K562 (cell line): Measurements from ENCODE around the gene KRR1. TPM values are rescaled to one million over a fixed set of nuclear protein-coding genes. Genes with fewer than 3 reads are reported as not detected.

Experiments
- ATF3 ChIP-seq, 2 experiments: fragments of 450-650 bp in 1 of 2; sonication (generic) in 1 of 2; formaldehyde crosslinking in 1 of 2; IDR thresholded peaks in 1 of 2; conservative IDR thresholded peaks in 1 of 2; 2 replicates each; pipeline versions ENCODE4 v1.6.1 to v1.8.1; 2016 to 2023; ENCODE audit warnings: mild to moderate bottlenecking in 2 of 2, moderate library complexity in 2 of 2, inconsistent platforms in 1 of 2, missing genetic modification reagents in 1 of 2
- CGGBP1 ChIP-seq: fragments of 250-450 bp; sonication (Bioruptor Pico); IDR thresholded peaks from 2 replicates; pipeline ENCODE4 v1.9.0; 2021; ENCODE audit warnings: mild to moderate bottlenecking
- FOXM1 ChIP-seq, 2 experiments: fragments of 450-650 bp in 1 of 2; sonication (generic) in 1 of 2; formaldehyde crosslinking in 1 of 2; IDR thresholded peaks; 2 replicates each; pipeline versions ENCODE4 v1.6.1 to v1.9.0; 2017 to 2022; ENCODE audit warnings: low read depth in 2 of 2, mild to moderate bottlenecking in 2 of 2, missing genetic modification reagents in 1 of 2, moderate library complexity in 1 of 2
- HINFP ChIP-seq: fragments of 450-650 bp; conservative IDR thresholded peaks from 2 replicates; pipeline ENCODE4 v1.6.1; 2016; ENCODE audit warnings: missing genetic modification characterization, low read depth, mild to moderate bottlenecking, control low read depth, missing compliant biosample characterization
- HNRNPL ChIP-seq: fragments of 200-400 bp; formaldehyde crosslinking; IDR thresholded peaks from 2 replicates; pipeline ENCODE4 v1.6.1; 2017; ENCODE audit warnings: low read depth, mild to moderate bottlenecking, low read length
- KAT7 ChIP-seq: sonication (generic); formaldehyde crosslinking; IDR thresholded peaks from 2 replicates; pipeline ENCODE4 v1.8.0; 2022; ENCODE audit warnings: missing genetic modification reagents, mild to moderate bottlenecking, borderline replicate concordance
- NCOA2 ChIP-seq, 2 experiments: fragments of 450-650 bp; IDR thresholded peaks; 2 replicates each; pipeline ENCODE4 v1.6.1; 2018; ENCODE audit warnings: mild to moderate bottlenecking in 2 of 2, moderate library complexity in 1 of 2; ENCODE audit not compliant: partially characterized antibody in 2 of 2
- PML ChIP-seq: IDR thresholded peaks from 2 replicates; pipeline ENCODE4 v1.6.1; 2012; ENCODE audit warnings: low read length, inconsistent platforms
- SMARCC2 ChIP-seq: fragments of 450-650 bp; IDR thresholded peaks from 2 replicates; pipeline ENCODE4 v1.6.1; 2017; ENCODE audit warnings: antibody characterized with exemption, moderate library complexity, mild to moderate bottlenecking, low read depth
- STAT5B ChIP-seq: fragments of 250-450 bp; sonication (Bioruptor Pico); IDR thresholded peaks from 2 replicates; pipeline ENCODE4 v1.8.0; 2021; ENCODE audit warnings: mild to moderate bottlenecking, inconsistent platforms
- UBTF ChIP-seq, 2 experiments: IDR thresholded peaks; 2 replicates each; pipeline ENCODE4 v1.6.1; 2012; ENCODE audit warnings: improper control_type of control experiment in 2 of 2, low read depth in 2 of 2, low read length in 2 of 2, borderline replicate concordance in 1 of 2
- ZBTB49 ChIP-seq: sonication (generic); formaldehyde crosslinking; IDR thresholded peaks from 2 replicates; pipeline ENCODE4 v1.8.0; 2022; ENCODE audit warnings: missing genetic modification reagents, mild to moderate bottlenecking, borderline replicate concordance
- ZBTB5 ChIP-seq: fragments of 450-650 bp; IDR thresholded peaks from 2 replicates; pipeline ENCODE4 v1.6.1; 2017; ENCODE audit warnings: antibody characterized with exemption
- ZNF764 ChIP-seq: fragments of 250-450 bp; sonication (Bioruptor Pico); IDR thresholded peaks from 2 replicates; pipeline ENCODE4 v1.4.0; 2020; ENCODE audit warnings: low read depth, mild to moderate bottlenecking, moderate library complexity
- polyA plus RNA-seq, 8 experiments: library from polyadenylated mRNA; depleted of rRNA in 4 of 8; stranded (reverse) in 5 of 8; unstranded in 3 of 8; fragments of >200 nt; fragmentation: Nextera tagmentation in 2 of 8; fragmentation: Illumina TruSeq in 1 of 8; extraction: Ambion mirVana in 2 of 8; extraction: Trizol in 1 of 8; gene quantifications; 2 replicates each; pipeline versions ENCODE4 v1.2.1 to v1.2.3, GENCODE V29; 2011 to 2014; ENCODE audit warnings: inconsistent platforms in 1 of 8, missing spikeins in 1 of 8
- total RNA-seq, 7 experiments: library from RNA; depleted of rRNA in 6 of 7; stranded (reverse); fragments of >200 nt in 6 of 7; fragmentation: Illumina TruSeq in 2 of 7; extraction: Trizol in 2 of 7; gene quantifications; 2 replicates each; pipeline versions ENCODE4 v1.2.1 to v1.2.3, GENCODE V29; 2011 to 2021; ENCODE audit warnings: low replicate concordance in 1 of 7

Gene KRR1
- total and polyA plus RNA-seq, 9 of the 15 experiments (the other 6 are each of a cell fraction or from before 2014, with no cell fraction given), result 42.6 to 102 (median 61.0) TPM

- no peak for TF ChIP-seq ZBTB49 (CRISPR knock-in tag)
- TF ChIP-seq PML, result peak; percentile 82; the same call in 1 of the 2 replicates
- TF ChIP-seq NCOA2 (IDR thresholded peaks at IDR 0.05; ENCODE audit: partially characterized antibody in 2 of 2), result no peak
- no peak for TF ChIP-seq ATF3 (IDR thresholded peaks at IDR 0.05)
- 0 out of 2 replicates have a peak, but pooled peaks have one; percentile 39 for TF ChIP-seq ATF3 (CRISPR knock-in tag; conservative IDR thresholded peaks at IDR 0.05)
- no peak for TF ChIP-seq HNRNPL
- TF ChIP-seq CGGBP1 (CRISPR knock-in tag), result no peak
- TF ChIP-seq ZBTB5, result no peak
- peak; percentile 61; the same call in 1 of the 2 replicates for TF ChIP-seq KAT7 (CRISPR knock-in tag)
- TF ChIP-seq STAT5B, result no peak
- no peak for TF ChIP-seq HINFP (tag)
- TF ChIP-seq ZNF764 (CRISPR knock-in tag), result no peak
- TF ChIP-seq UBTF (IDR thresholded peaks at IDR 0.05; ENCODE audit: borderline replicate concordance in 1 of 2, low read depth in 2 of 2, low read length in 2 of 2), result 0 out of 4 replicates have a peak, but pooled peaks of 1 of the 2 experiments have one; percentile 62
- TF ChIP-seq SMARCC2, result no peak
- peak; percentile 67 for TF ChIP-seq FOXM1 (IDR thresholded peaks at IDR 0.05; ENCODE audit: low read depth)
- 0 out of 2 replicates have a peak, but pooled peaks have one; percentile 21 for TF ChIP-seq FOXM1 (CRISPR knock-in tag; IDR thresholded peaks at IDR 0.05; ENCODE audit: low read depth)
Observed at GRCh38 chr12:75511116-75512048, at the start of gene KRR1 (continued).
